Activated CD8-positive, alpha-beta memory T cell treated with anti-CD3 and anti-CD28 coated beads, Interleukin-2, amount 10 ng/mL, durations not matched to agents 7 days and 5 days (primary cell): ENCODE results near the gene SRC. TPM values are rescaled to one million over a fixed set of nuclear protein-coding genes. Genes with fewer than 3 reads are reported as not detected.

Experiments used
- ATAC-seq: fragments of 150-1000 bp; cut with Tn5 transposase; one replicate; pipeline ENCODE4 v1.10.0; 2021; ENCODE audit warnings: moderate library complexity
- CTCF ChIA-PET: fragments of 350-600 bp; sonication (Branson Sonifier 250); formaldehyde crosslinking; loops from one replicate; lab custom pipeline; 2021; ENCODE audit warnings: antibody characterized with exemption; lab: Charles Lee
- DNase-seq: peaks from one replicate; pipeline ENCODE4 v3.0.0-alpha.2; 2020
- H3K27ac Mint-ChIP-seq: one replicate; pipeline ENCODE4 v1.8.0; 2021; ENCODE audit warnings: mild to moderate bottlenecking, mixed read lengths
- H3K27me3 Mint-ChIP-seq: one replicate; pipeline ENCODE4 v1.8.0; 2021; ENCODE audit warnings: mixed read lengths
- H3K36me3 Mint-ChIP-seq: one replicate; pipeline ENCODE4 v1.8.0; 2021; ENCODE audit warnings: mild to moderate bottlenecking, mixed read lengths
- H3K4me1 Mint-ChIP-seq: one replicate; pipeline ENCODE4 v1.8.0; 2021; ENCODE audit warnings: mixed read lengths
- H3K4me3 Mint-ChIP-seq: one replicate; pipeline ENCODE4 v1.8.0; 2021; ENCODE audit warnings: mild to moderate bottlenecking, moderate library complexity, mixed read lengths
- H3K9me3 Mint-ChIP-seq: one replicate; pipeline ENCODE4 v1.8.0; 2022; ENCODE audit warnings: low read depth, mixed read lengths
- total RNA-seq, 2 experiments: library from RNA; stranded (reverse); gene quantifications; one replicate each; pipeline ENCODE4 v1.2.3, GENCODE V29; 2021

The SRC gene
- total RNA-seq, 2 experiments from 2014 or later, result 1.9 to 3.6 TPM

DNA sequence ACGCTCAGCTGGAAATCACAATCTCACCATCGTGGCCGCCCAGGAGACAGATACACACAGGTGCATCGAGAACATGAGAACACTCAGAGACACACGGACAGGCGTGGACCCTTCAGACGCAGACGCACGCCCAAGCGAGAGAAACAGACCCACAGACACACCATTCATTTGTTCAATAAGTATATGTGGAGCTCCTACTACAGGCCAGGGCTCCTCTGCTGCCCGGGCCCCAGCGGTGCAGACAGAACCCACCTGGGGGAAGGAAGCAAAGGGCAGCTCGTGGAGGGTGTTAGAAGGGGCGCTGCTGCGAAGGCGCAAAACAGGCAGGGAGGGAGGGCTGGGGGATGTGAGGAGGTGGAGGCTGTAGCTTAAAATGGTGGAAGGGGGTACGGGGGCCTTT is 39.2 kb downstream of the SRC start:
- no peak overlapping the region for H3K27ac Mint-ChIP-seq
- no peak for ATAC-seq

DNA sequence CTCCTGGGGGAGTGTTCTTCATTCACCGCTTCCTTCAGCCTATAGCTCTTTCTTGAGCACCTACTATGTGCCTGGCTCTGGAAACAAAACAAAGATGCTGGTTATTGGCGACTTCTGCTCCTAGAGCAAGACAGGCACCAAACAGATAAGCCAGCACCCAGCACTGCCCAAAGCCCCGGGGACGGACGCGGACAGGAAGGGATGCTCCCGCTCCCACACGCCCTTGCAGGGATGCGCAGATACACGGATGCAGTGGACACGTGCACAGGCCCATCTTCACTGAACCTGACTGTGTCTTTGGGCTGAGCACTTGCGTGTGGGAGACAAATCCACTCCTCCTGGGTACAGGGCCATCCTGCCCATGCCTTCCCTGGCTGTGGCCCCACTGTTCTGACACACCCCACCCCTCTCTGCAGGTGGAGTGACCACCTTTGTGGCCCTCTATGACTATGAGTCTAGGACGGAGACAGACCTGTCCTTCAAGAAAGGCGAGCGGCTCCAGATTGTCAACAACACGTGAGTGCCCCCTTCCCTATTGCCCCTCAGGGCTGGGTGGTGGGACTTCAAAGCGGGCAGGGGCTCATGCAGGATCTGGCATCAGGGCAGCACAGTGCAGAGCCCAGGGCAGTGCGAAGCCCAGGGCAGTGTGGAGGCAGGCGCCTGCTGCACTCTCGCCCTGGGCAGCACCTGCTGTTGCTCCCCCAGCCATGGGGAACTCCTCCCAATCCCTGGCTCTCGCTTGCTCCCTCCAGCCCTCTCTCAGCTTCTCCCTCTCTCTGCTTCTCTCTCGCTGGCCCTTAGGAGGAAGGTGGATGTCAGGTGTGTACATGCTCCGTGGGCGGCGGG is 39.9 kb downstream of the SRC start:
- DNase-seq (no peak), ATAC-seq (no peak)
- Mint-ChIP-seq H3K9me3 (no peaks in the 10 kb centered on the region), H3K4me3 (no peak overlapping the region), H3K4me1 (peaks cover 4% of the 10 kb centered on the region), H3K27ac (no peak overlapping the region), H3K36me3 (no peaks in the 10 kb centered on the region), H3K27me3 (peaks cover 5% of the 10 kb centered on the region)
- CTCF ChIA-PET, result interaction anchor here (1.1 to 2.9 kb wide), 6 partner anchors 97 to 156 kb away, joined by 3 to 16 read pairs (median 5); partner anchors contain the start of gene MANBAL

More for the DNA sequence above, 39.2 kb downstream of the SRC start:
- CTCF ChIA-PET, result interaction anchor here (0.8 to 2.9 kb wide), 15 partner anchors 20 to 189 kb away, joined by 3 to 20 read pairs (median 3); partner anchors contain the start of gene MANBAL
- DNase-seq, result no peak
- peaks cover 5% of the 10 kb centered on the region for H3K27me3 Mint-ChIP-seq
- peak overlapping the region; percentile 59 for H3K4me3 Mint-ChIP-seq
- no peaks in the 10 kb centered on the region for H3K9me3 Mint-ChIP-seq
- no peaks in the 10 kb centered on the region for H3K36me3 Mint-ChIP-seq
- peaks cover 4% of the 10 kb centered on the region for H3K4me1 Mint-ChIP-seq

DNA sequence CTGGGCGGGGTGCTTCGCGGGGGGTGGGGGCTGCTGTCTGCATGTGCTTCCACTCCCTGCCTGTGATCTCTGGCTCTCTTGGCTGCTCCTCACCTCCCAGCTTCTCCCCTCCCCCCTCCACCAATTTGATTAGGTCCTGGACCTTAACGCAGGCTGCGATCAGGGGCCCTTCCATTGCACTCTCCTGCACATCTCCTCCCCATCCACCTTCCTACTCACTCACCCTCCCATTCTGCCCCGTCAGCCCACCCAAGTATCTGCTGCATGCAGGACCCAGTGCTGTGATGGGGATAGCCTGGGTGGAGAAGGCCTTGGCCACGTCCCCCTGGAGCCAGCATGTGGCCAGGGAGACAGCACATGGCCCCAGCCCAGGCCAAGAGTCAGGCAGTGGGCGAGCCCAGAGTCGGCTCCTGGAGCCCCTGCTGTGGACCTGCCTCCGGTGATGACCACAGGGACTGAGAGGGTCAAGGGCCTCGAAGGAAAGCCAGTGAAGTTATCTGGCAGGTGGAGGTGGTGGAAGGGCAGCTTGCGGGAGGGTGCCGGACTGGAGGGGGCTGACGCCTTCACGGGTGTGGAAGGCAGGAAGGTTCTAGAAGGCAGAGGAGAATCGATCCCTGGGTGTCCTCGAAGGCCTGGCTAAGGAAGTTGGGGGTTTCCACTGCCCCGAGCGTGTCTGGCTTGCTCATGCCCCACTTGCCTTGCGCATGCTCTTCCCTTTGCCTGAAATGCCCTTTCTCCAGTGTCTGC is 40.7 kb downstream of the SRC start:
- no peak overlapping the region for H3K27ac Mint-ChIP-seq
- CTCF ChIA-PET, result interaction anchor here (0.6 kb wide), 1 partner anchor 154 kb away, joined by 3 read pairs; no protein-coding TSS in a partner anchor
- H3K9me3 Mint-ChIP-seq, result no peaks in the 10 kb centered on the region
- ATAC-seq, result no peak
- H3K4me1 Mint-ChIP-seq, result peaks cover 4% of the 10 kb centered on the region
- H3K27me3 Mint-ChIP-seq, result peaks cover 5% of the 10 kb centered on the region
- H3K36me3 Mint-ChIP-seq, result no peaks in the 10 kb centered on the region
- H3K4me3 Mint-ChIP-seq, result no peak overlapping the region
- no peak for DNase-seq

DNA sequence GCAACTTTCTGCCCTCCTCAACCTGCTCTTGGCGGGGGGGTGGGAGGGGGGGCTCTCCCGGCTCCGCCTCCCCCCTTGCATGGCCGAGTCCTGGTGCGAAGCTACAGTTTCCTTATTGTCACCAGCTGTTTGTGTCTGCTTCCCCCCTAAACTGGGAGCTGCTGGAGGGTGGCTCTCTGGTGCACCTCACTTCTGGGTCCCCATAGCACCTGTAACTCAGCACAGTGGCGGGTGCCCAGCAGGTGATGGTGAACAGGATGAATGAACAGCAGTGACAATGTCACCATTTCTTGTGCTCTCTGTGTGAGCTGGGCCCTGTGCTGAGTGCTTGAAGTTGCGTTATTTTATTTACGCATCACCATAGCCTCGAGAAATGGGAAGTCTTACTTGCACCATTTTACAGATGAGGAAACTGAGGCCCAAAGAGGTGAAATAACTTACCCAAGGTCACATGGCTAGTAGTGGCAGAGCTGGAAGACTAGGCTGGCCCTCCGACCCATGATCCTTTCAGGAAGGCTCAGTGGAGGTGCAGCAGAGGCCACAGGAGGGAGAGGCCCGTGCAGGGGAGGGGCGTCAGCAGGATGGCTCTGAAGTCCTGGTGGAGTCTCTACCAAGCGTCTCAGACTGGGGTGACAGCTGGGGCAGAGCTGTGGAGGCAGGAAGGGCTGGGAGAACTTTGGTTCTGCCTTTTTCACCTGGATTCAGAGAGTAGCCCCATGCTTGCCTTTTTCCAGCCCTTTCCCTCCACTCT is 41.8 kb downstream of the SRC start:
- Mint-ChIP-seq H3K4me1 (peaks cover 4% of the 10 kb centered on the region), H3K9me3 (no peaks in the 10 kb centered on the region)

DNA sequence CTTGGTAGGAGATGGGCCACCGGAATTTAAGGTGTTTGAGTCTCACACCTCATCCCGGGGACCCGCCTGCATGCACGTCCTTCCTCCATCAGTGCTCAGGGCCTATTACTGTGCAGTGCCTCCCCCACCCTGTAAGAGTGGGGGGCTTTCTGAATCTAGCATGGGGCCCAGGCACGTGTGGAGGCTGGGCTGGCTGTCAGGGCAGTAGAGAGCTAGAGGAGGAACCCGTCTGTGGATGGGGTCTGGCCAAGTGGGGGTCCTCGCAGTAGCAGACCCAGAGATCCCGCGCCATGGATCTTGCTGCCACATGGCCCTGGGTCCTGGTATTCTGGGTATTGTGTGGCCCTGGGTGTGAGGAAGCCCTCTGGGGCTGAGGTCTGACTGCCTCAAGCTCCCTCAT is 42.9 kb downstream of the SRC start:
- DNase-seq, result no peak
- CTCF ChIA-PET, result interaction anchor here (1.4 to 2.0 kb wide), 2 partner anchors 118 to 193 kb away, joined by 4 to 5 read pairs; no protein-coding TSS in a partner anchor
- Mint-ChIP-seq H3K27ac (no peak overlapping the region), H3K4me3 (no peak overlapping the region), H3K9me3 (no peaks in the 10 kb centered on the region), H3K36me3 (no peaks in the 10 kb centered on the region), H3K27me3 (peaks cover under 1% of the 10 kb centered on the region), H3K4me1 (peaks cover 4% of the 10 kb centered on the region)
- ATAC-seq, result no peak

More for the DNA sequence above, 41.8 kb downstream of the SRC start:
- DNase-seq (no peak), ATAC-seq (no peak)
- Mint-ChIP-seq H3K27me3 (peaks cover 5% of the 10 kb centered on the region), H3K36me3 (no peaks in the 10 kb centered on the region), H3K4me3 (no peak overlapping the region), H3K27ac (no peak overlapping the region)
- CTCF ChIA-PET, result interaction anchor here (0.6 kb wide), 1 partner anchor 153 kb away, joined by 3 read pairs; no protein-coding TSS in a partner anchor

DNA sequence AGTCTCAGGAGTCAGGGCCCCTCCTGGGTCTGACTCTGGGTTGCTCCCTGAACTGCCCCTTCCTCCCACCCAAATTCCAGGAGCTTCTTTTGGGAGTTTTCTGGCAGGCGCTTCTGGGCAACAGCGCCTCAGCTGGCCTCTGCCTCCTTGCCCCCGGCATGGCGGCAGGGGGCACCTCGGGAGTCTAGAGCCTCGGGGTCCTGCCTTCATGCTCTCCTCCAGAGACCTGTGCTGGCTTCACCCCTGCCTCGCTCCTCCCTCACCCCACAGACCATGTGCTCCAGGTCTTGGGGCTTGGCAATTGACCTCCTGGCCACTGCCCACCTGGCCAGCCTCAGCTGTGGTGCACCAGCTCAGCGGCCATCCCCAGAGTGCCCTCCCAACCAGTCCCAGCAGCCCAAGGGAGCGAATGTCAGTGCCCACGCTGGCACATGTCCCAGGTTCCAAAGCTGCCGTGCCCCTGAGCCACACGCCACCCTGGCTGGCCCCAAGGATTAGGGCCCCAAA is 43.4 kb downstream of the SRC start:
- no peaks in the 10 kb centered on the region for H3K36me3 Mint-ChIP-seq
- no peak overlapping the region for H3K27ac Mint-ChIP-seq
- no peak overlapping the region for H3K4me3 Mint-ChIP-seq
- peaks cover 4% of the 10 kb centered on the region for H3K4me1 Mint-ChIP-seq
- H3K27me3 Mint-ChIP-seq, result no peaks in the 10 kb centered on the region
- CTCF ChIA-PET, result interaction anchor here (1.2 to 2.0 kb wide), 3 partner anchors 100 to 193 kb away, joined by 3 to 5 read pairs (median 4); partner anchors contain the start of gene MANBAL
- no peak for ATAC-seq
- DNase-seq, result no peak
- H3K9me3 Mint-ChIP-seq, result no peaks in the 10 kb centered on the region

DNA sequence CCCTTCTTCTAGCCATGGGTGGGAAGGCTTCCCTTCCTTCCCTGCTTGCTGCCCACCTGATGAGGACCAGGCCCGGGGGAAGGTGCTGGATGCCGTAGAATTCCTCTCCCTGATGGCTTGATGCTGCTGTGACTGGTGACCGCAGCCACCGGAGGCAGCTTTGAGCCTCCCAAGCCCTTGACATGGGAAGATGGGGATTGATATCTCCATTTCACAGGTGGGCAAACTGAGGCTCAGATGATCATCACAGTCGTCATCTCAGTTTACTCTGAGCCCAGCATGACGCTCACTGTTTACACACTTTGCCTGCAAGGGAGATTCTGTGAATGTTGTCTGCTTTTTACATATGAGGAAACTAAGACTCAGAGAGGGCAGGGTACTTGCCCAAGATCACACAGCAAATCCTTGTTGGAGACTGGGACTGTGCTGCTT is 43.9 kb downstream of the SRC start:
- CTCF ChIA-PET, result interaction anchor here (1.2 to 3.6 kb wide), 4 partner anchors 100 to 194 kb away, joined by 3 to 17 read pairs (median 4); partner anchors contain the start of gene MANBAL
- Mint-ChIP-seq H3K36me3 (no peaks in the 10 kb centered on the region), H3K9me3 (no peaks in the 10 kb centered on the region), H3K4me3 (no peak overlapping the region), H3K27me3 (no peaks in the 10 kb centered on the region), H3K4me1 (peaks cover 2% of the 10 kb centered on the region), H3K27ac (no peak overlapping the region)
- DNase-seq (no peak), ATAC-seq (no peak)

DNA sequence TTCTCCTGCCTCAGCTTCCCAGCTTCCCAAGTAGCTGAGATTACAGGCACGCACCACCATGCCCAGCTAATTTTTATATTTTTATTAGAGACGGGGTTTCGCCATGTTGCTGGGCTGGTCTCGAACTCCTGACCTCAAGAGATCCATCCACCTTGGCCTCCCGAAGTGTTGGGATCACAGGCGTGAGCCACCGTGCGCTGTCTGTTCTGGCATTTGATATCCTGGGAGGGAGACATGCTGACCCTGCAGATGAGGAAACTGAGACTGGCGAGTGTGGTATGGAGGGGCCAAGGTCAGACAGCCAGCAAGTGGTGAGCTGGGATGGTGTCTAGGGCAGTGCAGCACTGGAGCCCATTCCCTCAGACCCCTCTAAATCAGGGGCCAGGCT is 44.6 kb downstream of the SRC start:
- DNase-seq, result no peak
- no peaks in the 10 kb centered on the region for H3K9me3 Mint-ChIP-seq
- CTCF ChIA-PET, result interaction anchor here (1.1 to 3.6 kb wide), 3 partner anchors 101 to 151 kb away, joined by 3 to 17 read pairs (median 4); partner anchors contain the start of gene MANBAL
- no peaks in the 10 kb centered on the region for H3K27me3 Mint-ChIP-seq
- H3K4me3 Mint-ChIP-seq, result no peak overlapping the region
- no peaks in the 10 kb centered on the region for H3K36me3 Mint-ChIP-seq
- no peak for ATAC-seq
- H3K4me1 Mint-ChIP-seq, result no peaks in the 10 kb centered on the region
- no peak overlapping the region for H3K27ac Mint-ChIP-seq

DNA sequence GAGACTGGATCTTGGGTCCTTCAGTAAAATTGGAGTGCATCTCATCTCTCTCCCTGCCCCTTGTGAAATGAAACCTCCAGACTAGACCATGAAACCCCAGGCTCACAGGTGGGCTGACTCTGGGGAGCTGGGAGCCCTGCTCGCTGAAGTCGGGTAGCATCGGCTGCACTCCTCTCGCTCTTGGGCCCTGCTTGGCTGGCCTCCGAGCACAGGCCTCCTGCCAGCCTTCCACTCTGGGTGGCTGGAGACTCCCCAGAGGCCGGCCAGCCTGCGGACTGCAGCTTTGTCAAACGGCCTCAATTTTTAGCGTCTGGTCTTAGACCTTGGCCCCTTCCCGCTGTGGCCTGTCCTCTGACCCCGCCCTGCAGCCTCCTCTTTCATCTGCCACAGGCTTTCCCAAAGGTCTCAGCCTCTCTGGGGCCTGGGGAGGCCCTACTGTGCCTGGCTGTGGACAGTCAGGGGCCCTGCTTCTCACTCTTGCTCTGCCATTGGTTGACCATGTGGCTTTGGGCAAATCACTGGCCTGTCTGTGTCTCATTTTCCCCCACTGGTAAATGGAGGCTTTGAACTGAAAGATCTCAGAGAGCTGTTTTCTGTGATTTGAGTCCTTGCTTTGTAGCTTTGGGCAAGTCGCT is 45.1 kb downstream of the SRC start:
- H3K36me3 Mint-ChIP-seq, result no peaks in the 10 kb centered on the region

DNA sequence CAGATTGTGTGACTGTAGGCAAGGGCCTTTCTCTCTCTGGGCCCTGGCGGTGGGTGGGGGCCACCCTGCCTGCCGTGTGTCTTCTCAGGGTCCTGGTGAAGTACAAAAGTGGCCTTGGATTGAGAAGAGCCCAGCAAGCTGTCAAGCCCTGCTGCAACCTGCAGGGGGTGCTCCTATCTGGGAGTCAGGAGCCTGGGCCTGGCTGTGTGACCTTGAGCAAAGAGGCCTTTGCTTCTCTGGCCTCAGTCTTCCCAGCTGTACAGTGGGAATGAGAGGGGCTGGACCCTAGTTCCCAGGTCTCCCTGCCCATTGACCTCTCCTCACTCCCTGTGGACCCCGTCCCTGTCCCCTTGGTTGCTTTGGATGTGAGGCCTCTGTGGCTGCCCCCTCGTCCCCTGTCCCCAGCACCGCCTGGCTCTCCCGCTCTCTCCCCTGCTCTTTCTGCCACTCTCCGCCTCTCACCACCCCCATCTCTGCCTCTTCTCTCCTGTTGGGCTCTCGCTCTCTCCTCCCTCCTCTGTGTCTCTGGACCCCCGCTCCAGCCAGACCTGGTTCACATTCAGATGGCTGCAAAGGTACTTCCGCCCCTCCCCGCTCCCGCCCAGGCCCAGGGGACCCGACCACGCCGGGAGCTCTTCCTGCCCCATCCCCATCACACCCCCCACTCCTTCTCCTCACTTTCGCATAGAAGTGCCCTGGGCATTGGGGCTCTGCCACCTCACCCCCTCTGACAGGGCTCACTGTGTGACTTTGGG is 46.7 kb downstream of the SRC start:
- CTCF ChIA-PET, result interaction anchor here (1.1 to 3.6 kb wide), 4 partner anchors 14 to 142 kb away, joined by 3 to 17 read pairs (median 4); no protein-coding TSS in a partner anchor
- Mint-ChIP-seq H3K4me1 (no peaks in the 10 kb centered on the region), H3K9me3 (no peaks in the 10 kb centered on the region), H3K36me3 (no peaks in the 10 kb centered on the region), H3K4me3 (no peak overlapping the region), H3K27me3 (no peaks in the 10 kb centered on the region), H3K27ac (no peak overlapping the region)
- DNase-seq, result no peak
- no peak for ATAC-seq

More for the DNA sequence above, 45.1 kb downstream of the SRC start:
- Mint-ChIP-seq H3K4me3 (no peak overlapping the region), H3K9me3 (no peaks in the 10 kb centered on the region), H3K27me3 (no peaks in the 10 kb centered on the region), H3K27ac (no peak overlapping the region), H3K4me1 (no peaks in the 10 kb centered on the region)
- CTCF ChIA-PET, result interaction anchor here (1.1 to 3.6 kb wide), 2 partner anchors 144 to 150 kb away, joined by 4 to 17 read pairs; no protein-coding TSS in a partner anchor
- DNase-seq (no peak), ATAC-seq (no peak)

DNA sequence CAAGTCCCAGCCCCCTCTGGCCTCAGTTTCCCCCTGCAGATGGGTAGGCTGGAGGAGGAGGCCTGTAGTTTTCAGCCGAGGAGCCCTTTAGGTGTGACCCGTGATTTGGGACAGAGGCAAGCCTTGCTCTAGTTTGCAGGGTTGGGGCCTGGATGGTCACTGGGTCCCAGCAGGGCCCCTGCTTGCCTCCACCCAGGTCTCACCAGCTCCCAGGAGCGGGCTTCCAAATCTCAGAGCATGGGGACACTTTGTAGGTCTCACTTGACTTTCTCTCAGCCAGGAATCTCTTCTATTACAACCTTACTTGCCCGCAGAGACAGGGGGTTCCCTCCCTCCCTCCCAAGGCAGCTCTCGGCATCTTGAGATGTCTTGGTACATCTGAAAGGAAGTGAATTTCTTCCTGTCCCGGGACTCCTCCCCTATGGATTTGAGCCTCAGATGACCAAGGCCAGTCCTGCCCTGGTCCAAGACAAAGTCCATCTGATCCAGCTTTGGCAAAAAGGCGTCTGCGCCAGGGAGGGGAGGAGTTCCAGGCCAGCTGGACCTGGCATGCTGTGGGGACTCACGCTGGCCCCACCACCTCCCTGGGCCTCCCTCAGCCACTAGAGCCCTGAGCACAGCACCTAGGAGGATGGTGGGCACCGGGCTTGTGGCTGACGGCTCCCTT is 47.4 kb downstream of the SRC start:
- ATAC-seq, result no peak
- Mint-ChIP-seq H3K27ac (no peak overlapping the region), H3K4me1 (no peaks in the 10 kb centered on the region), H3K4me3 (no peak overlapping the region), H3K9me3 (no peaks in the 10 kb centered on the region), H3K27me3 (no peaks in the 10 kb centered on the region), H3K36me3 (no peaks in the 10 kb centered on the region)
- CTCF ChIA-PET, result interaction anchor here (3.6 kb wide), 1 partner anchor 141 kb away, joined by 17 read pairs; no protein-coding TSS in a partner anchor
- DNase-seq, result no peak
